ENCODE results near the gene VLDLR.

VLDLR gene

DNA sequence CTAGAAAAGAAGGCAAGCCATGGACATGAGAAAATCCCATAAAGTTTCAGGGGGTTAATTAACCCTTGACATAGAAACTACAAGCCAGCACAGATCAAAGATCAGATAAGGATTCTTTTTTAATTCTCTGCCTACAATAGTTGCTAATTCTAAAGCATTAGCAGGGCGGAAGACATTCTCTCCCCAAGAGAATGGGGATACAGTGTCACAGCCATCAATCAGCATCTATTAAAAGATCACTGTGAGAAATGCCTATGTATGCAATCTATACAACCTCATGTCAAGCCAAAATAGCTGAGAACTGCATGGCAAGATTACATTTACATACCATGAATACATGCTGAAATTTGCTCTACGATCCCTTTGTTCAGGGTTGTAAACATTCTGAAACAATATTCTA, 14.3 kb downstream of the VLDLR start:
- Histone ChIP-seq H3K27ac (ENCODE audit: low read depth, low read length) (no peak overlapping the region), H3K36me3 (ENCODE audit: low read length) (no peaks in the 10 kb centered on the region), H3K27me3 (ENCODE audit: low read length) (no peaks in the 10 kb centered on the region), H3K79me2 (ENCODE audit: insufficient read depth, low read length) (no peaks in the 10 kb centered on the region), H3F3A (ENCODE audit: insufficient read depth) (no peaks in the 10 kb centered on the region), H3K9me2 (replicated peaks; ENCODE audit: insufficient read depth, low read length) (no peaks in the 10 kb centered on the region), H3K9me3 (ENCODE audit: insufficient read depth, low read length) (no peaks in the 10 kb centered on the region), H3K4me2 (ENCODE audit: low read depth, low read length, poor library complexity, severe bottlenecking) (no peak overlapping the region), H2AFZ (ENCODE audit: low read depth, low read length, severe bottlenecking) (no peak overlapping the region), H4K20me1 (ENCODE audit: low read depth, low read length) (no peaks in the 10 kb centered on the region), H3K9ac (ENCODE audit: low read length) (no peak overlapping the region), H3K4me3 (ENCODE audit: insufficient read depth, low read length, poor library complexity, severe bottlenecking) (no peak overlapping the region)
- TF ChIP-seq EZH2phosphoT487 (conservative IDR thresholded peaks at IDR 0.05; ENCODE audit: low read length) = no peak
- TF ChIP-seq, protein P1, sequence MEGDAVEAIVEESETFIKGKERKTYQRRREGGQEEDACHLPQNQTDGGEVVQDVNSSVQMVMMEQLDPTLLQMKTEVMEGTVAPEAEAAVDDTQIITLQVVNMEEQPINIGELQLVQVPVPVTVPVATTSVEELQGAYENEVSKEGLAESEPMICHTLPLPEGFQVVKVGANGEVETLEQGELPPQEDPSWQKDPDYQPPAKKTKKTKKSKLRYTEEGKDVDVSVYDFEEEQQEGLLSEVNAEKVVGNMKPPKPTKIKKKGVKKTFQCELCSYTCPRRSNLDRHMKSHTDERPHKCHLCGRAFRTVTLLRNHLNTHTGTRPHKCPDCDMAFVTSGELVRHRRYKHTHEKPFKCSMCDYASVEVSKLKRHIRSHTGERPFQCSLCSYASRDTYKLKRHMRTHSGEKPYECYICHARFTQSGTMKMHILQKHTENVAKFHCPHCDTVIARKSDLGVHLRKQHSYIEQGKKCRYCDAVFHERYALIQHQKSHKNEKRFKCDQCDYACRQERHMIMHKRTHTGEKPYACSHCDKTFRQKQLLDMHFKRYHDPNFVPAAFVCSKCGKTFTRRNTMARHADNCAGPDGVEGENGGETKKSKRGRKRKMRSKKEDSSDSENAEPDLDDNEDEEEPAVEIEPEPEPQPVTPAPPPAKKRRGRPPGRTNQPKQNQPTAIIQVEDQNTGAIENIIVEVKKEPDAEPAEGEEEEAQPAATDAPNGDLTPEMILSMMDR (IDR thresholded peaks at IDR 0.05; ENCODE audit: insufficient read depth, low read length, poor library complexity, severe bottlenecking) = no peak

DNA sequence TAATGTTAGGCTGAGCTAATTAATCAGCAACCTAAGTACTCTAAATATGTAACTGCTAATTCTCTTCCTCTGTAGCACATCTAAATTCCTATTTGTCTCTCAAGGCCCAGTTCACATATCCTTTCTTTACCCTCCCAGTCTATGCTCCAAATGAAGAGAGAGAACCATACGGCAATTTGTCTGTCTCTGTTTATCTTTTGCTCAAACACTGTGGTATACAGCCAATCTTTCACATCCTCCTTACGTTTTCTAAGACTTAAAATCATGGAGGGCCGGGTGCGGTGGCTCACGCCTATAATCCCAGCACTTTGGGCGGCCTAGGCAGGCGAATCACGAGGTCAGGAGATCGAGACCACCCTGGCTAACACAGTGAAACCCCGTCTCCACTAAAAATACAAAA, 15.8 kb downstream of the VLDLR start:
- H3K27ac ChIP-seq (ENCODE audit: low read depth, low read length) = no peak overlapping the region
- H3K4me2 ChIP-seq (ENCODE audit: low read depth, low read length, poor library complexity, severe bottlenecking) = no peak overlapping the region
- H3K9me3 ChIP-seq (ENCODE audit: insufficient read depth, low read length) = no peaks in the 10 kb centered on the region
- H3F3A ChIP-seq (ENCODE audit: insufficient read depth) = no peaks in the 10 kb centered on the region
- H3K9ac ChIP-seq (ENCODE audit: low read length) = no peak overlapping the region
- no peak overlapping the region for H2AFZ ChIP-seq (ENCODE audit: low read depth, low read length, severe bottlenecking)
- H3K36me3 ChIP-seq (ENCODE audit: low read length) = no peaks in the 10 kb centered on the region
- H3K4me3 ChIP-seq (ENCODE audit: insufficient read depth, low read length, poor library complexity, severe bottlenecking) = no peak overlapping the region
- H4K20me1 ChIP-seq (ENCODE audit: low read depth, low read length) = no peaks in the 10 kb centered on the region
- H3K79me2 ChIP-seq (ENCODE audit: insufficient read depth, low read length) = no peaks in the 10 kb centered on the region
- no peaks in the 10 kb centered on the region for H3K9me2 ChIP-seq (replicated peaks; ENCODE audit: insufficient read depth, low read length)
- H3K27me3 ChIP-seq (ENCODE audit: low read length) = no peaks in the 10 kb centered on the region
- TF ChIP-seq, protein P1 (IDR thresholded peaks at IDR 0.05; ENCODE audit: insufficient read depth, low read length, poor library complexity, severe bottlenecking) = no peak
- no peak for TF ChIP-seq EZH2phosphoT487 (conservative IDR thresholded peaks at IDR 0.05; ENCODE audit: low read length)

DNA sequence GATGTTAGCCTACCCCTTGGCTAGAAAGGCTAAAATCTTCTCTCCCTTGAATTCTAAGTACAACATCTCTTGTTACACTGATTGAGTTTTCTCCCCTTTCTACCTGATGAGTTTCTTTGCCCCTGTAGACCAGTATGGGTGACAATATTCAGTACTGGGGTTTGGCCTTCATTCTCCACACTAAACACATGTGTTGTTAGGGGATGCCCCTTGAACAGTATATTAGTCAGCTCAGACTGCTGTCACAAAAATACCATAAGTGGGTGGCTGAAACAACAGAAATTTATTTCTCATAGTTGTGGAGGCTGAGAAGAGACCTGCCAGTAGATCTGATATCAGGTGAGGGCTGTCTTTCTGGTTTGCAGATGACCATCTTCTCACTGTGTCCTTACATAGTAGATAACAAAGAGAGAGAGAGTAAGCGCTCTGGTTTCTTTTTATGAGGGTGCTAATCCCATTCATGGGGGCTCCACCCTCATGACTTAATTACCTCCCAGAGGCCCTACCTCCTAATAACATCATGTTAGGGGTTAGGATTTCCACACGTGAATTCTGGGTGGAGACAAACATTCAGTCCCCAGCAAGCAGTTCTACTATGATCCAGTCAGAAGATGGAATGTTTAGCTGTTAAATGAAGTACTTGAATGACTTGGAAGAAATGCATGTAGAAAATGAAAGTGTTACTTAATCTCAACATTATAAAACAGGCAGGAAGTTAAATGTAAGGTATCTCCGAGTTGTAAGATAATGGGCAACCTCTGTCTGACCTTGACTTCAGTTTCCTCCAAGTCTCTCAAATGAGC, 17.5 kb downstream of the VLDLR start:
- Histone ChIP-seq H3K4me3 (ENCODE audit: insufficient read depth, low read length, poor library complexity, severe bottlenecking) (no peak overlapping the region), H3K9me3 (ENCODE audit: insufficient read depth, low read length) (no peaks in the 10 kb centered on the region), H3F3A (ENCODE audit: insufficient read depth) (no peaks in the 10 kb centered on the region), H3K4me2 (ENCODE audit: low read depth, low read length, poor library complexity, severe bottlenecking) (no peak overlapping the region), H3K79me2 (ENCODE audit: insufficient read depth, low read length) (no peaks in the 10 kb centered on the region), H3K27me3 (ENCODE audit: low read length) (no peaks in the 10 kb centered on the region), H3K36me3 (ENCODE audit: low read length) (no peaks in the 10 kb centered on the region), H3K9ac (ENCODE audit: low read length) (no peak overlapping the region), H3K27ac (ENCODE audit: low read depth, low read length) (no peak overlapping the region), H3K9me2 (replicated peaks; ENCODE audit: insufficient read depth, low read length) (no peaks in the 10 kb centered on the region), H4K20me1 (ENCODE audit: low read depth, low read length) (no peaks in the 10 kb centered on the region), H2AFZ (ENCODE audit: low read depth, low read length, severe bottlenecking) (no peak overlapping the region)
- TF ChIP-seq, protein P1 (IDR thresholded peaks at IDR 0.05; ENCODE audit: insufficient read depth, low read length, poor library complexity, severe bottlenecking) = no peak
- no peak for TF ChIP-seq EZH2phosphoT487 (conservative IDR thresholded peaks at IDR 0.05; ENCODE audit: low read length)

Data from SU-DHL-6 (cell line).